DND-41 (cell line): ENCODE measurements around the gene TMPRSS11B.

Experiments used
- ATAC-seq: fragments of 200-7000 bp; cut with Tn5 transposase; 3 replicates; pipeline ENCODE4 v1.9.1; 2021; ENCODE audit warnings: low read depth; ENCODE audit not compliant: insufficient read depth
- DNase-seq: peaks from one replicate; pipeline ENCODE4 v3.0.0-alpha.2; 2020
- H2AFZ ChIP-seq: 2 replicates; pipeline ENCODE4 v1.6.0; 2012; ENCODE audit warnings: low read depth, low read length
- H3K27ac ChIP-seq: 2 replicates; pipeline ENCODE4 v1.5.1; 2012; ENCODE audit warnings: low read length, inconsistent platforms
- H3K27me3 ChIP-seq: fragments of 200-600 bp; sonication (generic); 2 replicates; pipeline ENCODE4 v1.6.0; 2012; ENCODE audit warnings: low read length, mild to moderate bottlenecking, inconsistent platforms; ENCODE audit not compliant: insufficient read depth, poor library complexity
- H3K36me3 ChIP-seq: 2 replicates; pipeline ENCODE4 v1.5.1; 2012; ENCODE audit warnings: low read length, inconsistent platforms; ENCODE audit not compliant: insufficient read depth
- H3K4me1 ChIP-seq: 2 replicates; pipeline ENCODE4 v1.5.1; 2012; ENCODE audit warnings: mild to moderate bottlenecking, low read length; ENCODE audit not compliant: insufficient read depth
- H3K4me2 ChIP-seq: 2 replicates; pipeline ENCODE4 v1.6.0; 2012; ENCODE audit warnings: mild to moderate bottlenecking, moderate library complexity, low read length, inconsistent platforms; ENCODE audit not compliant: insufficient read depth
- H3K4me3 ChIP-seq, 2 experiments: fragments of 200-600 bp in 1 of 2; shearing (Covaris generic) in 1 of 2; 2 replicates each; pipeline ENCODE4 v1.5.1; 2012 to 2016; ENCODE audit warnings: inconsistent platforms in 2 of 2, low read length in 2 of 2, mild to moderate bottlenecking in 2 of 2, low read depth in 1 of 2, moderate library complexity in 1 of 2
- H3K79me2 ChIP-seq: 2 replicates; pipeline ENCODE4 v1.6.0; 2012; ENCODE audit warnings: low read length, inconsistent platforms; ENCODE audit not compliant: insufficient read depth
- H3K9ac ChIP-seq: 2 replicates; pipeline ENCODE4 v1.6.0; 2012; ENCODE audit warnings: low read depth, mild to moderate bottlenecking, inconsistent platforms, low read length, moderate library complexity
- H3K9me3 ChIP-seq: 2 replicates; pipeline ENCODE4 v1.5.1; 2012; ENCODE audit warnings: low read length, moderate library complexity, mild to moderate bottlenecking, inconsistent platforms; ENCODE audit not compliant: insufficient read depth, severe bottlenecking
- H4K20me1 ChIP-seq: 2 replicates; pipeline ENCODE4 v1.6.0; 2012; ENCODE audit warnings: low read length; ENCODE audit not compliant: insufficient read depth
- EZH2 ChIP-seq: IDR thresholded peaks from 3 replicates; pipeline ENCODE4 v1.6.1; 2012; ENCODE audit warnings: borderline replicate concordance, low read depth, mild to moderate bottlenecking, moderate library complexity, low read length, inconsistent platforms; ENCODE audit not compliant: severe bottlenecking
- TF ChIP-seq, protein P1 (sequence below): IDR thresholded peaks from 2 replicates; pipeline ENCODE4 v1.5.1; 2012; ENCODE audit warnings: borderline replicate concordance, low read length, moderate library complexity, mild to moderate bottlenecking; ENCODE audit not compliant: poor library complexity, severe bottlenecking; ENCODE audit errors: extremely low read depth

Gene TMPRSS11B

DNA sequence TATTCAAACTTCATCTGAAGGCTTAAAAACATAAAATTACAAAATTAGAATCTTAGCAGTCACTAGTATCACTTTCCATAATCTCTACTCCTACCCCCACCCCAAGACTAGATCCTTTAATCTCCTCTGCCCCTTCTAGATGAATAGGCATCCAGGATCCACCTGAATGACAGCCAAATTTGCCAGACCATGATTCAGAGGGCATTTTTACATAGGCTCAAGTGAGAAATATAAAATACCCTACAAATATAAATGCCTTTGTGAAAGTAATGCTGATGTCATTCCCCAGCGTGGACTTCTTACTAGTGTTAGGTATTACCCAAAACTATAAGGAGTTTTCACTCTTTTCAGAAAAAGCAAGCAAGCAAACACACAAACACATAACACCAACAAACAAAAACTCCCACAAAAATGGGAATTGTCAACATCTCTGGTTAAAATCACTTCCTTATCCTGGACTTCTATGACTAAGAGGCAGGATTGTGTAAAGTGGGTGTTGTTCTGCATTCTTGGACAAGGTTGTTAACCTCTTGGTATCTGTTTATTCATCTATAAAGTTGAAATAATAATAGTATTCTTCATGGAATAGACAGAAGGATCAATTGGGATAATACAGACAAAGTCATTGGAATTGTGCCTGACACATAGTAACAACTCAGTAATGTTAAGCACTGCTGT, 64.5 kb downstream of the TMPRSS11B start:
- Histone ChIP-seq H3K4me3 (no peak overlapping the region), H3K36me3 (no peaks in the 10 kb centered on the region), H4K20me1 (no peaks in the 10 kb centered on the region), H3K4me2 (no peak overlapping the region), H3K4me1 (no peaks in the 10 kb centered on the region), H3K79me2 (no peaks in the 10 kb centered on the region), H3K27ac (no peak overlapping the region), H3K27me3 (peaks cover 4% of the 10 kb centered on the region), H3K9ac (no peak overlapping the region), H3K9me3 (no peaks in the 10 kb centered on the region), H2AFZ (no peak overlapping the region)
- ATAC-seq (no peak), DNase-seq (no peak)
- TF ChIP-seq, protein P1, sequence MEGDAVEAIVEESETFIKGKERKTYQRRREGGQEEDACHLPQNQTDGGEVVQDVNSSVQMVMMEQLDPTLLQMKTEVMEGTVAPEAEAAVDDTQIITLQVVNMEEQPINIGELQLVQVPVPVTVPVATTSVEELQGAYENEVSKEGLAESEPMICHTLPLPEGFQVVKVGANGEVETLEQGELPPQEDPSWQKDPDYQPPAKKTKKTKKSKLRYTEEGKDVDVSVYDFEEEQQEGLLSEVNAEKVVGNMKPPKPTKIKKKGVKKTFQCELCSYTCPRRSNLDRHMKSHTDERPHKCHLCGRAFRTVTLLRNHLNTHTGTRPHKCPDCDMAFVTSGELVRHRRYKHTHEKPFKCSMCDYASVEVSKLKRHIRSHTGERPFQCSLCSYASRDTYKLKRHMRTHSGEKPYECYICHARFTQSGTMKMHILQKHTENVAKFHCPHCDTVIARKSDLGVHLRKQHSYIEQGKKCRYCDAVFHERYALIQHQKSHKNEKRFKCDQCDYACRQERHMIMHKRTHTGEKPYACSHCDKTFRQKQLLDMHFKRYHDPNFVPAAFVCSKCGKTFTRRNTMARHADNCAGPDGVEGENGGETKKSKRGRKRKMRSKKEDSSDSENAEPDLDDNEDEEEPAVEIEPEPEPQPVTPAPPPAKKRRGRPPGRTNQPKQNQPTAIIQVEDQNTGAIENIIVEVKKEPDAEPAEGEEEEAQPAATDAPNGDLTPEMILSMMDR: no peak
- TF ChIP-seq EZH2: no peak

DNA sequence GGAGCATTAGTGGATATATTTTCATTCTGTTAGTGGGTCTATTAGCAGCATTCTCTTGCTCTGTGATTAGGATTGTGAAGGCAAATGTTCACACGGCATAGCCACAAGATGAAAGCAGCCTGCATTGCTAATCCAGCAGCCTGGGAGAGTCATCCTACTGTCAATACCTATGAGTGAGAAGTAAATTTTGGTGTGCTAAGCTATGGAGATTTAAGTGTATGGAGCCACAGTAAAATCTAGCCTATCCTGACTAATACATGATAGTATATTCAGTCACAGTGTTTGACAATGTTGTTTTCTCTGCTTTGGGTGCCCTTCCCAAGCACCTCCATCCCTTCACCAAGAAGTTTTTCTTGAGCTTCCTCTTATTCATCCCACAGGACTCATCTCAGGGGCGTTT, 68.6 kb downstream of the TMPRSS11B start:
- no peak for TF ChIP-seq EZH2
- TF ChIP-seq, protein P1: no peak
- Histone ChIP-seq H3K9ac (no peak overlapping the region), H3K27me3 (peaks cover 4% of the 10 kb centered on the region), H3K4me1 (no peaks in the 10 kb centered on the region), H3K4me2 (no peak overlapping the region), H3K4me3 (no peak overlapping the region), H3K9me3 (no peaks in the 10 kb centered on the region), H4K20me1 (no peaks in the 10 kb centered on the region), H3K36me3 (no peaks in the 10 kb centered on the region), H3K27ac (no peak overlapping the region), H3K79me2 (no peaks in the 10 kb centered on the region), H2AFZ (no peak overlapping the region)
- ATAC-seq: no peak
- no peak for DNase-seq
